ENCODE data around the gene GVQW3. TPM values are rescaled to one million over a fixed set of nuclear protein-coding genes. Genes with fewer than 3 reads are reported as not detected.
"Not testable (repeated sequence)": the region's sequence is repeated elsewhere in the genome, so short reads cannot be mapped to it uniquely, and the experiment has no call there.

GVQW3 gene
- total RNA-seq, 1 donor from 2014 or later, result 0.60 TPM

DNA sequence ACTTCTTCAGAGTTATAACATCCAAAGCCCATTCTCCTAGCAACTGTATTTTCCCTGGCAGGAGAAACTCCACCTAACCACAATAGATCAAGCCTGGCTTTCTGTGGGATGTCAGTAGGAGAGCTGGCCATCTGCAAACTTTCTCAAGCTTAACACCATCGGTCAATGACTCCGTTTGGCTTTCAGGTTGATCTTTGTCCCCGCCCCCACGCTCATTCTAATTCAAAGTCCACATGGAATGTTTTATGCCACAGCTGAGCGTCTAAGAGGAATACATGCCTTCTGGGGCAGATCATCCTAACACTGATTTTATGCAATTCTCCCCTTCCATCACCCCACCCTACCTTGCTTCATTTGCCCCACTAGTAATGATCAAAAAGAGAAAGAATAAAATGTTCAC, 4.8 kb downstream of the GVQW3 start:
- DNase-seq (ENCODE audit: low spot score) (peak; percentile 75), ATAC-seq (peak; percentile 57)

- DNase-seq (ENCODE audit: low spot score) (no peak), ATAC-seq (no peak)
Measured at GRCh38 chr11:76388408-76388807, 7.3 kb downstream of the GVQW3 start.

- ATAC-seq (no peak), DNase-seq (ENCODE audit: low spot score) (no peak)
Measured at GRCh38 chr11:76391021-76391420, 9.9 kb downstream of the GVQW3 start.

DNA sequence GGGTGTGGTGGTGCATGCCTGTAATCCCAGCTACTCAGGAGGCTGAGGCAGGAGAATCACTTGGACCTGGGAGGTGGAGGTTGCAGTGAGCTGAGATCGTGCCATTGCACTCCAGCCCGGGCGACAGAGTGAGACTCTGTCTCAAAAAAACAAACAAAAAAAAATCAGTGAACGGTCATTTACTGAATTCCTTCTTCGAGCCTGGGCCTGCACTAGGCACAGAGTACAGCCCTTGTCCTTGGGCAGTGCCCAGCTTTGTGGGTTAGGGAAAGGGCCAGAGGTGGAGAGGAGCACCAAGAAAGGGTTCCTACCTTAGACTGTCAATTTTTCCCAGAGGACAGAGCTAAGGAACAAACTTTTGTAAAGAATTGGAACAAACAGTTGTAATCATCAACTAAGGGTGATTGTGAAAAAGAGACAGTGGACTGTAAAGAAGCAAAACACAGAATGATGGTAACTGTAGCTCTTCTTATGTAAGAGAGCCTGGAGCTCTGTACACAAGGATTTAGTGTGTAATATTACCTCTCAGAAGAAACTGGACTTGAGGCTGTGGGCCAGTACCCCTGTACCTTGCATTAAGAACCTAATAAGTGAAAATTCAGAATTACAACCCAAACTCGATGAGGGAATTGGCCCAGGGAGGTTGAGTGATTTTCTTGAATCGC, 10.8 kb downstream of the GVQW3 start:
- ATAC-seq (no peak), DNase-seq (ENCODE audit: low spot score) (no peak)

DNA sequence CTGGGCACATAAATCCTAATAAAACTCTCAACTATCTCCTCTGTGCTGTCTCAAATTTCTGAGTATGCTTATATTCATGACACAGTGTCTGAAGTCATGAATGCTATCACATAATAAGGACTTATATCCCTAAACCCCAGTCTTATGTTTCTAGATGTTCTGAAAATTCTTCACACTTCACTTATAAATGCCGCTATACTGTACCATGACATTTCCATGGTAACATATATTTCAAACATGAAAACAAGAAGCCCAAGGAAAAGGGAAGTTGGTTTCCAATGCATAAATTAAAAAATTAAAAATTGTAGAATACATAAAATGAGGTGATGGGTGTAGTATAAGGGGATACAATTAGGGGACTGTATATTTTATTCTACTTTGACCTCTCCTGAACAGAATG, 11.7 kb downstream of the GVQW3 start:
- DNase-seq (ENCODE audit: low spot score) (no peak), ATAC-seq (no peak)

DNA sequence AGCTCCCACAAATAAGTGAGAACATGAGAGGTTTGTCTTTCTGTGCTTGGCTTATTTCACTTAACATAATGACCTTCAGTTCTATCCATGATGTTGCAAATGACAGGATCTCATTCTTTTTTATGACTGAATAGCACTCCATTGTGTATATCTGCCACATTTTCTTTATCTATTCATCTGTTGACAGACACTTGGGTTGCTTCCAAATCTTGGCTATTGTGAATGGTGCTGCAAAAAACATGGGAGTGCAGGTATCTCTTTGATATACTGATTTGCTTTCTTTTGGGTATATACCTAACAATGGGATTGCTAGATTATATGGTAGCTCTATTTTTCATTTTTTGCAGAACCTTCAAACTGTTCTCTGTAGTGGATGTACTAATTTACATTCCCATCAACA, 13.3 kb downstream of the GVQW3 start:
- no peak for ATAC-seq

DNA sequence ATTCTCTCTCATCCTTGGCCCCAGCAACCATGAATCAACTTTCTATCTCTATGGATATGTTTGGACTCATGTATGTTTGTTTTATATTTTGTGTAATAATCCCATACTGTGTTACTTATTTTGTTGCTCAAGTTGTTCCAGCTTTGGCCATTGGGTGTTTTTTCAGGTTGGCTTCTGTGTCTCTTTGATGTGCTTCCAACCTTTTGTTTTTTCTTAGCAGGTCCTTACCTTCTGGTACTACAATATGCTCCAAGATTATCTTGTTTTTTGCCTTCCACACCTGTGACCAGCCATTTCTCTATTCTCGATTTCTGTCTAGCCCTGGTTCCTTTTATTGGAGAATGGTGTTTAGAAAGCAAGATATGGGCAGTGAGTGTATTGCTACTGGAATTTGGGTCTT, 14.2 kb downstream of the GVQW3 start:
- ATAC-seq (no peak), DNase-seq (ENCODE audit: low spot score) (no peak)

More for the DNA sequence above, 13.3 kb downstream of the GVQW3 start:
- no peak for DNase-seq (ENCODE audit: low spot score)

GRCh38 chr11:76397383-76397782, 16.3 kb downstream of the GVQW3 start:
- DNase-seq (ENCODE audit: low spot score) (no peak), ATAC-seq (no peak)

GRCh38 chr11:76400967-76401366, 19.8 kb downstream of the GVQW3 start:
- no peak for ATAC-seq
- DNase-seq (ENCODE audit: low spot score), result no peak

- not testable (repeated sequence) for DNase-seq (ENCODE audit: low spot score); ATAC-seq
Measured at GRCh38 chr11:76401484-76401883, 20.4 kb downstream of the GVQW3 start.

GRCh38 chr11:76406359-76406758, 25.2 kb downstream of the GVQW3 start:
- no peak for DNase-seq (ENCODE audit: low spot score)
- no peak for ATAC-seq

DNA sequence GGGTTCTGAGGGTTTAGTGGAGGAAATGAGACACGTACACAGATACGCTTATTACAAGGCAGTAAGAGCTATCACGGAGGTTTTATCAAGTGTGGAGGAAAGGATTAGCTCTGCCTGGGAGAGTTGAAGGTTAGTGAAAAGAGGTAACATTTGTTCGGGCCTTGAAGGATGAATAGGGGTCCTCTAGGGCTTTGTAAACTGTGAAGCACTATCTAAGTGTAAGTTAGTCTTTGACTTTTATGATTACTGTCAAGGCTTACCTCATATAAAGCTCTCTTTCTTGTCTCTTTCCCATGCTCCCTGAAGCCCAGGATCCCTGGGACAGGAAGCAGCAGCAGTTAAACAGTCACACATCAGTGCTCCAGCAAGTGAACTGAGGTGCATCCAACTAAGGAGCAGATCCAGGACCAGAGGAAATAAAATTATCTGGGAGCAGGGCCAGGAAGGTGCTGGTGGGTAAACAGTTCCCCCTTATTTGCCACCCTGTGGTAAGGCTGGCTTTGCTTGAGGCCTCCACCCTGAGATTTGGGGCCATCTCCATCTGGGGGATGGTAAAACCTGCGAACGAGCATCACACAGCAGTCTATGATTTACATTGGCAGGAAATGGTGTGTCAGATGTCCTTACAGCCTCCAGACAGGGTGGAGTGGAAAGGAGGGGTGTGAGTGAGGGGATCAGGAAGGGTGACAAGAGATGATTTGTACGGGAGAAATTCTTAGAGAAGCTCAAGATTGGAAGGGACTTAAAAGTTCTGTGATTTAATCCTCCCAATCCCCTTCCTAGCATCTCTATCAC, 27.2 kb downstream of the GVQW3 start:
- no peak for ATAC-seq
- DNase-seq (ENCODE audit: low spot score), result no peak

DNA sequence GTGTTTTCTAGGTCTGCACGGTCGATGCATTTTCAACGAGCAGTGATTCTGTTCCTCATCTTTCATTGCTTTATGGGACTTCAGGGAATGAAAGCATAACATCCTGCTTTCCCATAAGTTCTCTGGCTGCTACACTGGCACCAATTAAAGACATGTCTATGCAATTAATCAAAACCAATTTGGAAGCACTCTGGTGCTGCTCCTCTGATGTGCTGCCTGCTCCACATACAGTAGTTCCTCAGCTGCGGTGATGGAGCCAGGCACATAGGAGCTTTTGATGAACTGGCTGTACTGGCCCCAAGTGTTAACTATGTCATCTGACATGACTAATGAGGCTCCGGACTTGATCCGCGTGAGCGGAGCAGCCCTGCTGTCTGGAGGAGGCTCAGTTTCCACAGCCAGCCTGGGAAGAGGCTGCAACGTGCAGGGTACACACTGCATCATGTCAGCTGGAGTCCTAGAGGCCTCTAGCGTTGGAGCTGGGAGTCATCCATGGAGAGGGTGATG, 29.8 kb downstream of the GVQW3 start:
- ATAC-seq (no peak), DNase-seq (ENCODE audit: low spot score) (no peak)

- DNase-seq (ENCODE audit: low spot score) (no peak), ATAC-seq (no peak)
Measured at GRCh38 chr11:76415073-76415472, 34.0 kb downstream of the GVQW3 start.

DNA sequence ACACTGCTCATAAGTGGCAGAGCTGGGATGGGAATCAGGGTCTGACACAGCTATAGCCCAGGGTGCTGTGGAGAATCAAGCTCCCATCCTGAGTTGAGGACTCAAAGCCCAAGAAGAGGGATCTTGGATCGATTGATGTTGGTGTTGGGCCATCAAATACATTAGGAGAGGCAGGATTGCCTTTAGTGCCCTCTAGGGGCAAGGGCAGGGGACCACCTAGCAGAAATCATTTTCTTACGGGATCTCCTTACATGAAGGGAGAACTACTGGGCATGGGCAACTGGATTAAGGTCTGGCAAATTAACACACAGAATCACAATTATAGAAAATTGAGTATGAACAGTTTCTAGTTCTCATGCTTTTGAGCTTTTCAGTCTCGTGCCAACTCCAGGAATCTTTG, 38.8 kb downstream of the GVQW3 start:
- ATAC-seq (peak; percentile 68), DNase-seq (ENCODE audit: low spot score) (no peak)

- no peak for ATAC-seq
- no peak for DNase-seq (ENCODE audit: low spot score)
Measured at GRCh38 chr11:76424379-76424778, 43.3 kb downstream of the GVQW3 start.

DNA sequence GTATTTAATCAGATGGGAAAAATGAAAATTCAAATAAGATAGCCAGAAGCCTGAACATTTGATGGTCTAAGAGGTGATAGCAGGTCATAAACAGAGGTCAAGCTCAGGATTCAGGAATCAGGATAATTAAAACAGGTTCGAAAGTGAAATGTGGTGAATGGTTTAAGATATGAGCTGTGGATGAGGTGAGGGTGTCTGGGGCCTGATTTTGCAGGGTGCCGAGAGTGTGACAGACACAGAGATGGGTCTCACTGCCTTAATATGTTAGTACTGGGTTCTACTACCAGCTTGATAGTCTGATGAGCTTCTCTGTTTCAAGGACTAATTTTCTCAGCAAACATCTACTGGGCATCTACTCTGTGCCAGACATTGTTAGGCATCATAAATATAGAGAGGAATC, 43.8 kb downstream of the GVQW3 start:
- no peak for DNase-seq (ENCODE audit: low spot score)
- ATAC-seq, result no peak

DNA sequence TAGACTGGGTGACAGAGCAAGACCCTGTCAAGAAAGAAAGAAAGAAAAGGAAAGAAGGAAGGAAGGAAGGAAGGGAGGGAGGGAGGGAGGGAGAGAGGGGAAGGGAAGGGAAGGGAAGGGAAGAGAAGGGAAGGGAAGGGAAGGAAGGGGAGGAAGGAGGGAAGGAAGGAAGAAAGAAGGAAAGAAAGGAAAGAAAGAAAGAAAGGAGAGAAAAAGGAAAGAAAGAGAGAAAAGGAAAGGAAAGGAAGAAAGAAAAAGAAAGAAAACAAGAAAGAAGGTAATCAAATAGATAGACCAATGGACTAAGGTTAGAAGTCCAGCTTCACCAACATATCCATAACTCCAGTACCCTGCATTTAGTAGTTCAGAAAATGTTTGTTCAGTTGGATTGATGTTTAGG, 45.5 kb downstream of the GVQW3 start:
- ATAC-seq (no peak), DNase-seq (ENCODE audit: low spot score) (no peak)

GRCh38 chr11:76436020-76436419, 54.9 kb downstream of the GVQW3 start:
- ATAC-seq (no peak), DNase-seq (ENCODE audit: low spot score) (no peak)

DNA sequence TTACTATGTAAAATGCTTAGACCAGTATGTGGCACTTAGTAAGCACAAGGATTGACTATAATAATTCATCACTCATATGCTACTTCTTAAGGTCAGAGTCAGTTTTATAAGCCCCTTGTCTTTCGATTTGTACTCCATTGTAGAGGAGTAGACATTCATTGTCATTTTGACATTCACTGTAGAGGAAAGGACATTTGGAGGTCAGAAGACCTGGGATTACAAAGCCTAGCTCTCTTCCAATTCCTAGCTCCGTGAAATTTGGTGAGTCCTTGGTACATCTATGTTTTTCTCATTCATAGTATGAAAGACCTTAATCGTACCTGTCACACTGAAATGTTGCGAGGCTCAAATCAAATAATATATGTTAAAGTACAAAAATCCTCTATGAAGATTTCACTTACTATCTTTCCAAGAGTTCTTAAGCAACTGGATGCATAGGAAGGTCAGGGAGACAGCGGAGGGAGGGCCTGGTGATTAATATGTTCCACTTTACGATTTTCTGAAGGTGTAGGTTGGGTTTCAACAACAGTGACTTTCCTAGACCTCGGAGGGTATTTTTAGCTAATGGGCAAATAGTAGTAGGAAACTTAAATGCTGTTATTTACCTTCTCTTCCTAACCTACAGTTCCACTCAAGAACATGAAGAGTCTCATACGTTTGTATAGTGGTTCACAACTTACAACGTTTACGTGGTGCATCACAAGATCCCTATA, 62.3 kb downstream of the GVQW3 start:
- DNase-seq (ENCODE audit: low spot score), result no peak
- no peak for ATAC-seq

- ATAC-seq, result no peak
Measured at GRCh38 chr11:76444065-76444383, 62.9 kb downstream of the GVQW3 start.

More at GRCh38 chr11:76444065-76444383, 62.9 kb downstream of the GVQW3 start:
- DNase-seq (ENCODE audit: low spot score), result no peak

Data from left lobe of liver (tissue), 2 donors.